HL-60/S4 treated with phorbol 12-myristate 13-acetate at 8.2 ng/mL for 4 days and 3 days (cell line): ENCODE data around the gene ACTL8.

Experiments used
- in situ Hi-C: fragments of 300-500 bp; cut with MboI; formaldehyde crosslinking; loops from 2 replicates; pipeline ENCODE4 v1.15.0; 2022; ENCODE audit warnings: low sequenced_read_pairs

The ACTL8 gene

GRCh38 chr1:17870679-17871078 is 115.5 kb downstream of the ACTL8 start:
- in situ Hi-C loops, result no loop called here

DNA sequence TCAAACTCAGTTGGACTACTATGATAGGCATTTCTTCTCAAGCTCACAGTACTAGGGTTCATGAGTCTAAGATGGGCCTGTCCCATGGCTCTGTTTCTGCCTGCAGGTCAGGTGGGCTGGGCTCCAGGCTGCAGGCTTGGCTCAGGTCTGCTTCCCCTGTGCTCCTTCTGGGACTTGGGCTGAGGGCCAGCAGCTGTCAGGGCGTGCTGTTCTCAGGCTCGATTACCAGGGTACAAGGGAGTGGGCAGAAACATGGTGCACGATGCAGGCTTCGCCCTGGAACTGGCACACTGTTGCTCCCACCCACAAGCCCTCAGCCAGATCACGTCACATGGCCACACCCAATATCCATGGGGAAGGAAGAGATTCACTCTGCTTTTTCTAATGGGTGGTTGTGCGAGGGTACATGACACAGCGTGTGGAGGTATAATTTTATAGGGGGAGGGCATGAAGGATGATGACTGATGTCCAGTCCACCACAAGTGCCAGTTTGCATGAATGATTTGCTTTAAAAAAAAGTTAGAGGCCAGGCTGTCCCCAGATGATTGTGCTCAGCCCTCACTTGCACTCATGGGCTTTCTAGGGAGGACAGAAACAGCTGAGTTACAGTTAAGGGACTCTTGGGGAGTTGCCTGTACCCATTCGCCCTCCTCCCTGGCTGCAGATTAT is 118.0 kb downstream of the ACTL8 start:
- in situ Hi-C loops, result no loop called here

DNA sequence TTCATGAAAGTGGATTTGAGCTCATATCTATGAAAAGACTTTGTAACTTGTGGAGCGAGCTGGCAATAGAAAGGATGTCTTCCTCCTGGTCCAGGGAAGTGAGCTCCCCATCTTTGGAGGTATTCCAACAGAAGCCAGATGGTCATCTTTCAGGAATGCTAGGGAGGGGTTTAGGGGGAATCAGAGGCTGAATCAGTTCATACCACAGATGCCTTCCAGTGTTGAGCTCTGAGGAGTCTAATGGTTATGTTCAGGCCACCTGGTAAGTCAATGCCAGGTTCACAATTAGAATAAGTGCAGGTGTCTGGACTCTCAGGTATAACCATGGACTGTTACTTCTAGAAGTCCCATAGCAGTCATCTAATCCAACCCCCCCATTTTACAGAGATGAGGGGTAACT is 119.1 kb downstream of the ACTL8 start:
- in situ Hi-C loops, result no loop called here

GRCh38 chr1:17874710-17875109 is 119.6 kb downstream of the ACTL8 start:
- in situ Hi-C loops, result no loop called here

DNA sequence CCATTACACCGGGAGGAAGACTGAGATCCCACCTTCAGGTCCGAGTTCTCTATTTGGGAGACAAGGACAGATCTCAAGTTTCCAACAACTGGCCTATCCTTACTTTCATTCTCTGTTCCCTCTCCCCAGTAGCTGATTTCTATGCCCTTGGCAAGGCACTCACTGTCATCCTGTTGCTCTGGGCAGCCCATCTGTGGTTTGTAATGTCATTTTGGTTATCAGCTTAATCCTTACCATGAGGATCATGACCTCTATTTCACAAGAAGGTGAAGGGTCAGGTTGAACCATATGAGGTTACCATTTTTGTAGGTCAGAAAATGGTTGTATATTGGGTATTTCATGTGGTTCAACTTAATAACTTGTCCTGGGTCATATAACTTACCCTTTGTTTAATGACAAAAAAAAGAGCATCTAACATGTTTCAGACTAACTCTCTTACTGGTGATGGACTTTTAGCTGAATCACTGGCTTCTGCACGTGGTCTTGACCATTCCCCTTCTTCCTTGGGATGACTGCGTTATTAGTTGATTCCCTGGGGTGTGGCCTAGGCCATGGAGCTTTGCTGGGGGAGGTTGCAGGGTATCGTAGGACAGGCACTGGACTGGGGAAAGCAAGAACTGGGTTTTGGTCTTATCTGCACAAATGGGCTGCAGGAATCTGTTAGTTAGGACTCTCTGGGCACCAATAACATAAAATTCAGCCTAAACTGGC is 120.2 kb downstream of the ACTL8 start:
- in situ Hi-C loops, result no loop called here

DNA sequence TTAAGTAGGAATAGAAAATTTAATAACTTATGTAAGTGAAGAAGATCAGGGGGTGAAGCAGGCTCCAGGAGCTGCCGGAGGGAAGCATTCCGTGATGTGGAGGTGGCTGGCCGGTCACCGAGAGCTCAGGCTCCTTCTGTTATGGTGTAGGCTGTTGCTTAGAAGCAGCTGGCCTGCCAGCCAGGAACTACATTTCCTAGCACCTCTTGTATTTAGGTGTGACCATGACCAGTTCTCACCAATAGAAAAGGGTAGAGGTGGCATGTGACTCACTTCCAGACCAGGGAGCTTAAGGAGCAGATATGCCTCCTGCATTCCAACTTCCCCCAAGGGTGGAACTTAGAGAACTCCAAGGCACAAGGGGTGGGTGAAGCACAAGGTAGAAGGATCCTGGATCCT is 120.7 kb downstream of the ACTL8 start:
- in situ Hi-C loops, result no loop called here
